ENCODE results near the gene SULT1C2.

- TF ChIP-seq CTCF (IDR thresholded peaks at IDR 0.05; ENCODE audit: low read length) (no peak), EZH2 (IDR thresholded peaks at IDR 0.05; ENCODE audit: borderline replicate concordance, low read length) (no peak)
Observed at GRCh38 chr2:108243566-108243965, 45.1 kb upstream of the SULT1C2 start.

Data from OCI-LY1 (cell line).